Activated CD4-positive, alpha-beta T cell treated with anti-CD3 and anti-CD28 coated beads, Interleukin-2, amount 50 U/mL, for 1 hour (primary cell): ENCODE measurements around the gene ZNF169.
"Not testable (repeated sequence)": the region's sequence is repeated elsewhere in the genome, so short reads cannot be mapped to it uniquely, and the experiment has no call there.

Experiments
- DNase-seq: peaks from one replicate; pipeline ENCODE4 v3.0.0-alpha.2; 2020

The ZNF169 gene

GRCh38 chr9:94287877-94288513 lies 28.9 kb downstream of the ZNF169 start:
- no peak for DNase-seq

GRCh38 chr9:94289691-94290090 lies 30.6 kb downstream of the ZNF169 start:
- DNase-seq = no peak

- DNase-seq = no peak
Observed at GRCh38 chr9:94298949-94299599, 40.0 kb downstream of the ZNF169 start.

- DNase-seq = no peak
Observed at GRCh38 chr9:94300470-94301301, 41.6 kb downstream of the ZNF169 start.

GRCh38 chr9:94301583-94301982 lies 42.5 kb downstream of the ZNF169 start:
- no peak for DNase-seq

GRCh38 chr9:94302426-94302825 lies 43.3 kb downstream of the ZNF169 start:
- no peak for DNase-seq

- no peak for DNase-seq
Observed at GRCh38 chr9:94303321-94303720, 44.2 kb downstream of the ZNF169 start.

GRCh38 chr9:94315034-94315984 lies 56.2 kb downstream of the ZNF169 start:
- not testable (repeated sequence) for DNase-seq

- not testable (repeated sequence) for DNase-seq
Observed at GRCh38 chr9:94316236-94316635, 57.1 kb downstream of the ZNF169 start.

GRCh38 chr9:94317949-94318657 lies 59.0 kb downstream of the ZNF169 start:
- not testable (repeated sequence) for DNase-seq

GRCh38 chr9:94322342-94322940 lies 63.3 kb downstream of the ZNF169 start:
- DNase-seq = not testable (repeated sequence)

- DNase-seq = not testable (repeated sequence)
Observed at GRCh38 chr9:94323153-94323798, 64.2 kb downstream of the ZNF169 start.

- DNase-seq = not testable (repeated sequence)
Observed at GRCh38 chr9:94325583-94325982, 66.5 kb downstream of the ZNF169 start.

GRCh38 chr9:94328544-94328943 lies 69.4 kb downstream of the ZNF169 start, which contains the start of gene NUTM2F:
Gene NUTM2F (minus strand): TSS chr9:94328644. CDS start chr9:94328623, 21 bp downstream.
- not testable (repeated sequence) for DNase-seq

- not testable (repeated sequence) for DNase-seq
Observed at GRCh38 chr9:94336445-94336844, 77.3 kb downstream of the ZNF169 start.

GRCh38 chr9:94338723-94339122 lies 79.6 kb downstream of the ZNF169 start:
- DNase-seq = not testable (repeated sequence)

GRCh38 chr9:94339657-94340056 lies 80.6 kb downstream of the ZNF169 start:
- DNase-seq = not testable (repeated sequence)

- DNase-seq = not testable (repeated sequence)
Observed at GRCh38 chr9:94340750-94341149, 81.7 kb downstream of the ZNF169 start.

- DNase-seq = not testable (repeated sequence)
Observed at GRCh38 chr9:94341703-94342102, 82.6 kb downstream of the ZNF169 start.

GRCh38 chr9:94347451-94347850 lies 88.4 kb downstream of the ZNF169 start:
- DNase-seq = not testable (repeated sequence)

GRCh38 chr9:94348754-94349153 lies 89.7 kb downstream of the ZNF169 start:
- DNase-seq = not testable (repeated sequence)
